ENCODE measurements around the gene PCDHA13.

The PCDHA13 gene

DNA sequence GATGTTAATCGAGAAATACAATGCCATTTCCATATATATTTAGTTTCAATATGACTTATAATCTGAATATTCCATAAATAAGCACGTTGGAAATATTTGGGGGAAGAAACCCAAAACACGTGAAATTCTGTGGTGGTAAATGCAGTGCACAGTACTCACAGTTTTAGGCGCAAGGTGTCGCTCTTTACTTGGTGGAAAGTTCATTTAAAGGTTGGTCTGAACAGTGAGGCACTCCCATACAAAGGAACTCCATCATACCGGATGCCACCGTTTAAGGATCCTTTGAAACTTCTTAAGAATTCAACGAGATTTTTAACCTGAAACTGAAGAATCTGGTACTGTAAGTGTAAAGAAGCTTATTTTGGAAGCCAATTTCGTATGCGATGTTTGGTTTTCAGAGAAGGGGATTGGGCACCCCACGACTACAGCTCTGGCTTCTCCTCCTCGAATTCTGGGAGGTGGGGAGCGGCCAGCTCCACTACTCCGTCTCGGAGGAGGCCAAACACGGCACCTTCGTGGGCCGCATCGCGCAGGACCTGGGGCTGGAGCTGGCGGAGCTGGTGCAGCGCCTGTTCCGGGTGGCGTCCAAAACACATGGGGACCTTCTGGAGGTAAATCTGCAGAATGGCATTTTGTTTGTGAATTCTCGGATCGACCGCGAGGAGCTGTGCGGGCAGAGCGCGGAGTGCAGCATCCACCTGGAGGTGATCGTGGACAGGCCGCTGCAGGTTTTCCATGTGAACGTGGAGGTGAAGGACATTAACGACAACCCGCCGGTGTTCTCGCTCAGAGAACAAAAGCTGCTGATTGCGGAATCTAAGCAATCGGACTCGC is 13.0 kb upstream of the PCDHA13 start, which contains the start of gene PCDHA11:
Gene PCDHA11 (plus strand): TSS at position 237 of the 834 bp plus-strand sequence. CDS start 147 bp downstream, at position 384.
- H3K4me3 ChIP-seq (ENCODE audit: low read length in 2 of 2), result peak within 1 kb of the TSS in 1 of 2 donors; percentile 86
- DNase-seq (ENCODE audit: low spot score), result peak; percentile 42

DNA sequence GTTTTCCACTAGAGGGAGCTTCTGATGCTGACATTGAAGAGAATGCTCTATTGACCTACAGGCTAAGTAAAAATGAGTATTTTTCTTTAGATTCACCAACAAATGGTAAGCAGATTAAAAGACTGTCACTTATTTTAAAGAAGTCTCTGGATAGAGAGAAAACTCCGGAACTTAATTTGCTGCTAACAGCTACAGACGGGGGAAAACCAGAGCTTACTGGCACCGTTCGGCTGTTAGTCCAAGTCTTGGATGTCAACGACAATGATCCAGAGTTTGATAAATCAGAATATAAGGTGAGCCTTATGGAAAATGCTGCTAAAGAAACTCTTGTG is 12.4 kb upstream of the PCDHA13 start:
- H3K18ac ChIP-seq (ENCODE audit: low read length), result no peak overlapping the region
- no peak overlapping the region for H2BK120ac ChIP-seq (ENCODE audit: low read depth, low read length)
- no peak overlapping the region for H3K4me2 ChIP-seq (ENCODE audit: insufficient read depth, low read length, poor library complexity, severe bottlenecking)
- peaks cover 13 to 22% of the 10 kb centered on the region in 2 donors for H3K36me3 ChIP-seq (replicated peaks in 1 of 2; ENCODE audit: control insufficient read depth in 2 of 2, insufficient read depth in 2 of 2, low read length in 2 of 2)
- H2BK12ac ChIP-seq (ENCODE audit: low read length), result no peak overlapping the region
- no peak overlapping the region for H3K23ac ChIP-seq (ENCODE audit: low read depth, low read length, poor library complexity)
- peaks cover 13 to 27% of the 10 kb centered on the region in 2 donors for H3K9me3 ChIP-seq (replicated peaks in 1 of 2; ENCODE audit: control insufficient read depth in 2 of 2, insufficient read depth in 1 of 2, low read depth in 1 of 2, low read length in 2 of 2)
- H2BK5ac ChIP-seq (ENCODE audit: low read length), result no peak overlapping the region
- no peak overlapping the region for H3K4me3 ChIP-seq (ENCODE audit: low read length in 2 of 2)
- no peak overlapping the region for H4K91ac ChIP-seq (ENCODE audit: low read depth, low read length, poor library complexity)
- H3K14ac ChIP-seq (ENCODE audit: low read length), result no peak overlapping the region
- H2AFZ ChIP-seq (ENCODE audit: low read length), result no peak overlapping the region
- H3K9ac ChIP-seq (ENCODE audit: low read depth, low read length, poor library complexity), result no peak overlapping the region
- no peak overlapping the region for H4K8ac ChIP-seq (ENCODE audit: low read depth, low read length)
- no peak overlapping the region for H2BK15ac ChIP-seq (ENCODE audit: low read length)
- no peak for DNase-seq (ENCODE audit: low spot score)
- no peaks in the 10 kb centered on the region for H3K27me3 ChIP-seq (ENCODE audit: control insufficient read depth in 3 of 3, insufficient read depth in 3 of 3, low read depth in 1 of 3, low read length in 3 of 3)
- WGBS, 2 donors (ENCODE audit: extremely low coverage in 2 of 2, insufficient read length in 2 of 2, insufficient replicate concordance in 1 of 2), result no CpG with 5 or more reads among the region's 5 CpGs
- H3K4me1 ChIP-seq (ENCODE audit: control insufficient read depth in 2 of 2, insufficient read depth in 1 of 2, low read depth in 1 of 2, low read length in 2 of 2), result no peaks in the 10 kb centered on the region
- no peak overlapping the region for H3K4ac ChIP-seq (ENCODE audit: low read length)
- H2AK5ac ChIP-seq (ENCODE audit: low read depth, low read length), result no peak overlapping the region
- H3K27ac ChIP-seq (replicated peaks; ENCODE audit: low read length), result no peak overlapping the region
- peaks cover 8% of the 10 kb centered on the region for H3K79me1 ChIP-seq (ENCODE audit: low read depth, low read length)

More for the DNA sequence above, 13.0 kb upstream of the PCDHA13 start, which contains the start of gene PCDHA11:
- H3K18ac ChIP-seq (ENCODE audit: low read length), result peak within 1 kb of the TSS; percentile 33
- H2AFZ ChIP-seq (ENCODE audit: low read length), result no peak within 1 kb of the TSS
- no peak within 1 kb of the TSS for H2BK120ac ChIP-seq (ENCODE audit: low read depth, low read length)
- no peak within 1 kb of the TSS for H2BK5ac ChIP-seq (ENCODE audit: low read length)
- peaks cover 8% of the 10 kb centered on the region for H3K79me1 ChIP-seq (ENCODE audit: low read depth, low read length)
- no peak within 1 kb of the TSS for H4K8ac ChIP-seq (ENCODE audit: low read depth, low read length)
- no peak within 1 kb of the TSS for H4K91ac ChIP-seq (ENCODE audit: low read depth, low read length, poor library complexity)
- H3K4ac ChIP-seq (ENCODE audit: low read length), result no peak within 1 kb of the TSS
- no CpG with 5 or more reads among the region's 41 CpGs for WGBS, 2 donors (ENCODE audit: extremely low coverage in 2 of 2, insufficient read length in 2 of 2, insufficient replicate concordance in 1 of 2)
- H2BK12ac ChIP-seq (ENCODE audit: low read length), result no peak within 1 kb of the TSS
- no peaks in the 10 kb centered on the region for H3K4me1 ChIP-seq (ENCODE audit: control insufficient read depth in 2 of 2, insufficient read depth in 1 of 2, low read depth in 1 of 2, low read length in 2 of 2)
- H2BK15ac ChIP-seq (ENCODE audit: low read length), result no peak within 1 kb of the TSS
- H3K14ac ChIP-seq (ENCODE audit: low read length), result no peak within 1 kb of the TSS
- H2AK5ac ChIP-seq (ENCODE audit: low read depth, low read length), result no peak within 1 kb of the TSS
- peaks cover 13 to 22% of the 10 kb centered on the region in 2 donors for H3K36me3 ChIP-seq (replicated peaks in 1 of 2; ENCODE audit: control insufficient read depth in 2 of 2, insufficient read depth in 2 of 2, low read length in 2 of 2)
- no peak within 1 kb of the TSS for H3K27ac ChIP-seq (replicated peaks; ENCODE audit: low read length)
- peak within 1 kb of the TSS; percentile 64 for H3K9ac ChIP-seq (ENCODE audit: low read depth, low read length, poor library complexity)
- H3K9me3 ChIP-seq (replicated peaks in 1 of 2; ENCODE audit: control insufficient read depth in 2 of 2, insufficient read depth in 1 of 2, low read depth in 1 of 2, low read length in 2 of 2), result peaks cover 13 to 32% of the 10 kb centered on the region in 2 donors
- H3K27me3 ChIP-seq (ENCODE audit: control insufficient read depth in 3 of 3, insufficient read depth in 3 of 3, low read depth in 1 of 3, low read length in 3 of 3), result no peaks in the 10 kb centered on the region
- H3K23ac ChIP-seq (ENCODE audit: low read depth, low read length, poor library complexity), result no peak within 1 kb of the TSS
- no peak within 1 kb of the TSS for H3K4me2 ChIP-seq (ENCODE audit: insufficient read depth, low read length, poor library complexity, severe bottlenecking)

DNA sequence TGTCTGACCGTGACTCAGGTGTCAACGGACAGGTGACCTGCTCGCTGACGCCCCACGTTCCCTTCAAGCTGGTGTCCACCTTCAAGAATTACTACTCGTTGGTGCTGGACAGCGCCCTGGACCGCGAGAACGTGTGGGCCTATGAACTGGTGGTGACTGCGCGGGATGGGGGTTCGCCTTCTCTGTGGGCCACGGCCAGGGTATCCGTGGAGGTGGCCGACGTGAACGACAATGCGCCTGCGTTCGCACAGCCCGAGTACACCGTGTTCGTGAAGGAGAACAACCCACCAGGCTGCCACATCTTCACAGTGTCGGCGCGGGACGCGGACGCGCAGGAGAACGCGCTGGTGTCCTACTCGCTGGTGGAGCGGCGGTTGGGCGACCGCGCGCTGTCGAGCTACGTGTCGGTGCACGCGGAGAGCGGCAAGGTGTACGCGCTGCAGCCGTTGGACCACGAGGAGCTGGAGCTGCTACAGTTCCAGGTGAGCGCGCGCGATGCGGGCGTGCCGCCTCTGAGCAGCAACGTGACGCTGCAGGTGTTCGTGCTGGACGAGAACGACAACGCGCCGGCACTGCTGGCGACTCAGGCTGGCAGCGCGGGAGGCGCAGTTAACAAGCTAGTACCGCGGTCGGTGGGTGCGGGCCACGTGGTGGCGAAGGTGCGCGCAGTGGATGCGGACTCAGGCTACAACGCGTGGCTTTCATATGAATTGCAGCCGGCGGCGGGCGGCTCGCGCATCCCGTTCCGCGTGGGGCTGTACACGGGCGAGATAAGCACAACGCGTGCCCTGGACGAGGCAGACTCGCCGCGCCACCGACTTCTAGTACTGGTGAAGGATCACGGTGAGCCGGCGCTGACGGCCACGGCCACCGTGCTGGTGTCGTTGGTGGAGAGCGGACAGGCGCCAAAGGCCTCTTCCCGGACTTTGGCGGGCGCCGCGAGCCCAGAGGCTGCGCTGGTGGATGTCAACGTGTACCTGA is 11.4 kb upstream of the PCDHA13 start:
- Histone ChIP-seq H2AFZ (ENCODE audit: low read length) (no peak overlapping the region), H2BK12ac (ENCODE audit: low read length) (no peak overlapping the region), H4K91ac (ENCODE audit: low read depth, low read length, poor library complexity) (no peak overlapping the region), H3K9ac (ENCODE audit: low read depth, low read length, poor library complexity) (no peak overlapping the region), H3K9me3 (replicated peaks in 1 of 2; ENCODE audit: control insufficient read depth in 2 of 2, insufficient read depth in 1 of 2, low read depth in 1 of 2, low read length in 2 of 2) (peaks cover 13 to 27% of the 10 kb centered on the region in 2 donors), H3K4me3 (ENCODE audit: low read length in 2 of 2) (peak overlapping the region in 1 of 2 donors; percentile 44), H3K4me1 (ENCODE audit: control insufficient read depth in 2 of 2, insufficient read depth in 1 of 2, low read depth in 1 of 2, low read length in 2 of 2) (no peaks in the 10 kb centered on the region), H3K27me3 (ENCODE audit: control insufficient read depth in 3 of 3, insufficient read depth in 3 of 3, low read depth in 1 of 3, low read length in 3 of 3) (no peaks in the 10 kb centered on the region), H2BK120ac (ENCODE audit: low read depth, low read length) (no peak overlapping the region), H2AK5ac (ENCODE audit: low read depth, low read length) (peak overlapping the region; percentile 63), H3K14ac (ENCODE audit: low read length) (peak overlapping the region; percentile 82), H3K36me3 (replicated peaks in 1 of 2; ENCODE audit: control insufficient read depth in 2 of 2, insufficient read depth in 2 of 2, low read length in 2 of 2) (peaks cover 13 to 22% of the 10 kb centered on the region in 2 donors), H2BK15ac (ENCODE audit: low read length) (no peak overlapping the region), H4K8ac (ENCODE audit: low read depth, low read length) (peak overlapping the region; percentile 43), H3K23ac (ENCODE audit: low read depth, low read length, poor library complexity) (peak overlapping the region; percentile 91), H3K18ac (ENCODE audit: low read length) (no peak overlapping the region), H3K27ac (replicated peaks; ENCODE audit: low read length) (no peak overlapping the region), H2BK5ac (ENCODE audit: low read length) (no peak overlapping the region), H3K79me1 (ENCODE audit: low read depth, low read length) (peaks cover 8% of the 10 kb centered on the region), H3K4me2 (ENCODE audit: insufficient read depth, low read length, poor library complexity, severe bottlenecking) (no peak overlapping the region), H3K4ac (ENCODE audit: low read length) (no peak overlapping the region)
- no peak for DNase-seq (ENCODE audit: low spot score)
- no CpG with 5 or more reads among the region's 114 CpGs for WGBS, 2 donors (ENCODE audit: extremely low coverage in 2 of 2, insufficient read length in 2 of 2, insufficient replicate concordance in 1 of 2)
